Right atrium auricular region (tissue), 2 donors: ENCODE data around the gene INSIG1. TPM values are rescaled to one million over a fixed set of nuclear protein-coding genes. Genes with fewer than 3 reads are reported as not detected.

Source experiments
- DNase-seq: peaks from one replicate; pipeline ENCODE4 v3.0.0-alpha.2; 2019; ENCODE audit warnings: low spot score
- H3K27ac ChIP-seq, 2 donors: fragments of 200-600 bp; sonication (generic); 1 replicate in 1 of 2; 2 replicates in 1 of 2; pipeline ENCODE4 v1.5.1; 2016 to 2019
- H3K27me3 ChIP-seq, 2 donors: fragments of 200-600 bp; sonication (generic); one replicate each; pipeline versions ENCODE4 v1.5.1 to v1.6.0; 2017 to 2019
- H3K36me3 ChIP-seq: fragments of 200-600 bp; sonication (generic); one replicate; pipeline ENCODE4 v1.5.1; 2016
- H3K4me1 ChIP-seq, 2 donors: fragments of 200-600 bp; sonication (generic); one replicate each; pipeline versions ENCODE4 v1.5.1 to v1.6.0; 2017 to 2019
- H3K4me3 ChIP-seq, 2 donors: fragments of 200-600 bp; sonication (generic); 1 replicate in 1 of 2; 2 replicates in 1 of 2; pipeline ENCODE4 v1.5.1; 2017 to 2019; ENCODE audit warnings: mild to moderate bottlenecking in 1 of 2, moderate library complexity in 1 of 2
- H3K9me3 ChIP-seq, 2 donors: fragments of 200-600 bp; sonication (generic); one replicate each; pipeline ENCODE4 v1.5.1; 2019
- total RNA-seq, 2 donors: library from RNA; depleted of rRNA; stranded (reverse); fragments of >200 nt; gene quantifications; one replicate each; pipeline ENCODE4 v1.1.0, GENCODE V29; 2016
- TF ChIP-seq, protein P1 (sequence below), 2 donors: fragments of 200-600 bp; sonication (generic); IDR thresholded peaks; one replicate each; pipeline ENCODE4 v1.5.1; 2019; ENCODE audit warnings: antibody characterized with exemption in 2 of 2

INSIG1 gene
- total RNA-seq, 2 donors from 2014 or later, result 15.8 to 25.7 TPM

DNA sequence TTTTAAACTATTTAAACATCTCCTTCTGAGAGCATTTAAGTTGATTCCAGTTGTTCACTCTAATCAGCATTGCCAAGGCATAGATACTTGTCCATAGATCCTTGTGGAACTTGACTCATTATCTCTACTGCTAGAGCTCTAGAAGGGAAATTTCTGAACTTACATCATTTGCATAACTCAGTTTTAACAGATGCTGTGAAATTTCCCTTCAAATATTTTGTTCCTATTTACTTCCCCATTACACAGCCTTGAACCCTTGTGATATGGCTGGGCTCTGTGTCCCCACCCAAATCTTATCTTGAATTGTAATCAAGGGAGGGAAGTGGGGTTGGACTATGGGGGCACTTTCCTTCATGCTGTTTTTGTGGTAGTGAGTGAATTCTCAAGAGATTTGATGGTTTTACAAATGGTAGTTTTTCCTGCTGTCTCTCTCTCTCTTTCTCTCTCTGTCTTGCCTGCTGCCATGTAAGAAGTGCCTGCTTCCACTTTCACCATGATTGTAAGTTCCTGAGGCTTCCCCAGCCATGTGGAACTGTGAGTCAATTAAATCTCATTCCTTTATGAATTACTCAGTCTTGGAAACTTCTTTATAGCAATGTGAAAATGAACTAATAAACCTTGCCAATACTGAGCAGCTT, 25.4 kb downstream of the INSIG1 start:
- no peak overlapping the region for H3K4me3 ChIP-seq
- no peak for DNase-seq
- no peaks in the 10 kb centered on the region for H3K9me3 ChIP-seq
- H3K36me3 ChIP-seq, result no peaks in the 10 kb centered on the region
- no peak overlapping the region for H3K27ac ChIP-seq
- H3K27me3 ChIP-seq, result no peaks in the 10 kb centered on the region
- H3K4me1 ChIP-seq, result no peaks in the 10 kb centered on the region
- TF ChIP-seq, protein P1, sequence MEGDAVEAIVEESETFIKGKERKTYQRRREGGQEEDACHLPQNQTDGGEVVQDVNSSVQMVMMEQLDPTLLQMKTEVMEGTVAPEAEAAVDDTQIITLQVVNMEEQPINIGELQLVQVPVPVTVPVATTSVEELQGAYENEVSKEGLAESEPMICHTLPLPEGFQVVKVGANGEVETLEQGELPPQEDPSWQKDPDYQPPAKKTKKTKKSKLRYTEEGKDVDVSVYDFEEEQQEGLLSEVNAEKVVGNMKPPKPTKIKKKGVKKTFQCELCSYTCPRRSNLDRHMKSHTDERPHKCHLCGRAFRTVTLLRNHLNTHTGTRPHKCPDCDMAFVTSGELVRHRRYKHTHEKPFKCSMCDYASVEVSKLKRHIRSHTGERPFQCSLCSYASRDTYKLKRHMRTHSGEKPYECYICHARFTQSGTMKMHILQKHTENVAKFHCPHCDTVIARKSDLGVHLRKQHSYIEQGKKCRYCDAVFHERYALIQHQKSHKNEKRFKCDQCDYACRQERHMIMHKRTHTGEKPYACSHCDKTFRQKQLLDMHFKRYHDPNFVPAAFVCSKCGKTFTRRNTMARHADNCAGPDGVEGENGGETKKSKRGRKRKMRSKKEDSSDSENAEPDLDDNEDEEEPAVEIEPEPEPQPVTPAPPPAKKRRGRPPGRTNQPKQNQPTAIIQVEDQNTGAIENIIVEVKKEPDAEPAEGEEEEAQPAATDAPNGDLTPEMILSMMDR (IDR thresholded peaks at IDR 0.05), result no peak

DNA sequence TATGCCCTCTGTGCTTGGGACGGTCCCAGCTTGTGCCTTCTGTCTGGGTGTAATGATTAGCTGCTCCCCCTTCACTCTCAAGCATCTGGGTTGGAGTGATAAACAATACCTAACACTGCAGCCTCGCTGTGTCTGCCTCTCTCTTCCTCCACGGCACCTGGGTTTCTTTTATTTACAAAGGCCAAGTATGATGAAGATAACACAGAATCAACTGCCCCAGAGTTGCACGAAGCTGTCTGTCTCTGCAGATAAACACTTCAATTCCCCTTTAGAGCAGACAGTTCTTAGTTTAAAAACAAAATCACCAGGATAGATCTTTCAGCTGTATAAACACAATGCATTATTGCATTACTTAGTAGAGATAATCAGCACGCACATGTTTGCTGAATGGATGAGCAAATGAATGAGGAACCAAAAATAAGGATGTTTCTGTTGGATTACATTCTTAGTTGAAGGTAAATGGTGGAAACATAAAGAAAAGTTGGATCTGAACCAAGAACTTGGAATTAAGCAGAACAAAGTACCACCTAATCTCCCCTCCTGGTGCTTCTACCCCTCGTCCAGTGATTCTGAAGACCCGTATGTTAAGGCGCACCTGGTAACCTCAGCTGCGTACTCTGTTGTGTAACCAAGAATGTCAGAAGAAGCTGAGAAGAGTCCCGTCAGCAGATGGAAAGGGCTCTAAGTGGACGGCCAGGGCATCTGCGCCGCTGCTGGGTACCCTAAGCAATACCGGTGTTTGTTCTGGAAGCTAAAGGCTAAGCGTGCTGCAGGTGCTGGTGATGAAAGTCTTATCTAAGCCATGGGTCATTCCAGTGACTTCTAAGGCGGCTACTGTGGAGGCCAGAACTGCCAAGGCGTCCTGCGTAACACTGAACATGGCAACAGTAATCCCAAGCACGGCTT, 26.6 kb downstream of the INSIG1 start:
- Histone ChIP-seq H3K9me3 (no peaks in the 10 kb centered on the region), H3K4me1 (no peaks in the 10 kb centered on the region), H3K36me3 (no peaks in the 10 kb centered on the region), H3K27ac (no peak overlapping the region), H3K4me3 (no peak overlapping the region), H3K27me3 (no peaks in the 10 kb centered on the region)
- TF ChIP-seq, protein P1 (IDR thresholded peaks at IDR 0.05), result no peak
- DNase-seq, result no peak

DNA sequence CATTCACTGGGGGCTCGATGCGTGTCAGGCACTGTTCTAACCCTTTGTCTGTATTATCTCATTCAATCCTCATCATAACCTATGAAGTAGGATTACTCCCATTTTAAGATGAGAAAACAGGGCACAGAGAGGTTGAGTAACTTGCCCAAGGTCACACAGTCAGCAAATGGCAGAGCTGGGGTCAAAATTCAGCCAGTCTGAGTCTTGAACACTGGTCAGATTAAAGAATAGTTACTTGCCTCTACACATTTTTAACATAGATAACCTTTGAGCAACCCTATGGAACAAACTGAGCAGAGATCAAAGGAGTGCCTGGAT, 27.2 kb downstream of the INSIG1 start:
- Histone ChIP-seq H3K36me3 (no peaks in the 10 kb centered on the region), H3K9me3 (no peaks in the 10 kb centered on the region), H3K4me3 (no peak overlapping the region), H3K4me1 (no peaks in the 10 kb centered on the region), H3K27me3 (no peaks in the 10 kb centered on the region), H3K27ac (no peak overlapping the region)
- DNase-seq, result no peak
- TF ChIP-seq, protein P1 (IDR thresholded peaks at IDR 0.05), result no peak

DNA sequence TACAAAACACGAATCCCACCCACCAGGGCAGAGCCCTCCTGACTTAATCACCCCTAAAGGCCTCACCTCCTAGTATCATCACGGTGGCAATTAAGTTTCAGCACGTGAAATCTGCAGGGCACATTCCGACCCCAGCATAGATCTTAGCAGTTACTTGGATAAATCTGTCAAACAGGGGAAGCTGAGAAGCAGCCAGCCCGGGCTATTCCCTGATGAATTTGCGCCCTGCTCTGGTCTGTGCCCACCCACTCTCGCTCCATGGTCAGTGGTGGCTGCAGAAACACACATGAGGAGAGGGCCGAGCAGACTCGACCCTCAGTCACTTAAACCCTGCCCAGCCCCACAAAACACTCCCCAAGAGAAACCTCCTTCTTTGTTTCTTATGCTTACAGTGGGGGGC, 28.7 kb downstream of the INSIG1 start:
- Histone ChIP-seq H3K36me3 (no peaks in the 10 kb centered on the region), H3K4me3 (no peak overlapping the region), H3K27me3 (no peaks in the 10 kb centered on the region), H3K27ac (no peak overlapping the region), H3K9me3 (no peaks in the 10 kb centered on the region), H3K4me1 (no peaks in the 10 kb centered on the region)
- no peak for DNase-seq
- TF ChIP-seq, protein P1 (IDR thresholded peaks at IDR 0.05), result no peak

DNA sequence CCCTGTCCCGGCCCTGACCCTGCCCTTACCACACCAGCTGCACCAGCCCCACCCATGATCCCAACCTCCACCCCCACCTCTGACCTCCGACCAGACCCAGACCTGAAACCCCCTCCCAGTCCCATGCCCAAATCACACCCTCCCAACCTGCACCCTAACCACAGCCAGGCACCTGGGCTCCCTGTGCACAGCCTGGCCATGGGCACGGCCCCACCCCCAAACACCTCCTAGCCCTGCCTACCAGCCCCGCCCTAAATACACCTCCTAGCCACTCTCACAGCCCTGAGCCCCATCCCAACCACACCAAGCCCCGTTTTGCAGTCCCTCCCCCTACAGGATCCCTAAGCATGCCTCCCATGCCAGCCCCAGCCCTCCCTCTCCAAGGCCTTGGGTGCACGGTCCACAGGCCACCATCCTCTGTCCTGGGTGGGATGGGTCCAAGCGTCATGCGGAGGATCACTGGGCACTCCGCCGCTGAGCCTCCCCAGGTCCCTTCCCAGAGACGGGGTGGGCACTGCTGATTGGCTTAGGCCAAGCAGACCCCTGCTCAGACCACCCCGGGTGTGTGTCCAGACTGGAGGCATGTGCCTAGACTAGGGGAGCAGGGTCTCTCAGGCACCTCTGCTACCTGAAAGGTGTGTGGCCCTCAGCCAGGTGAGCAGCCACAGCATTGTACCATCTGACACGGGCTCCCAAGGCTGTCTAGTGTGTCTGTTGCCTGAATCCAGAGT, 30.1 kb downstream of the INSIG1 start:
- Histone ChIP-seq H3K27ac (no peak overlapping the region), H3K36me3 (no peaks in the 10 kb centered on the region), H3K4me1 (no peaks in the 10 kb centered on the region), H3K4me3 (no peak overlapping the region), H3K9me3 (no peaks in the 10 kb centered on the region), H3K27me3 (no peaks in the 10 kb centered on the region)
- TF ChIP-seq, protein P1 (IDR thresholded peaks at IDR 0.05), result no peak
- DNase-seq, result no peak
